ENCODE results near the gene PRKCSH.

Gene PRKCSH

DNA sequence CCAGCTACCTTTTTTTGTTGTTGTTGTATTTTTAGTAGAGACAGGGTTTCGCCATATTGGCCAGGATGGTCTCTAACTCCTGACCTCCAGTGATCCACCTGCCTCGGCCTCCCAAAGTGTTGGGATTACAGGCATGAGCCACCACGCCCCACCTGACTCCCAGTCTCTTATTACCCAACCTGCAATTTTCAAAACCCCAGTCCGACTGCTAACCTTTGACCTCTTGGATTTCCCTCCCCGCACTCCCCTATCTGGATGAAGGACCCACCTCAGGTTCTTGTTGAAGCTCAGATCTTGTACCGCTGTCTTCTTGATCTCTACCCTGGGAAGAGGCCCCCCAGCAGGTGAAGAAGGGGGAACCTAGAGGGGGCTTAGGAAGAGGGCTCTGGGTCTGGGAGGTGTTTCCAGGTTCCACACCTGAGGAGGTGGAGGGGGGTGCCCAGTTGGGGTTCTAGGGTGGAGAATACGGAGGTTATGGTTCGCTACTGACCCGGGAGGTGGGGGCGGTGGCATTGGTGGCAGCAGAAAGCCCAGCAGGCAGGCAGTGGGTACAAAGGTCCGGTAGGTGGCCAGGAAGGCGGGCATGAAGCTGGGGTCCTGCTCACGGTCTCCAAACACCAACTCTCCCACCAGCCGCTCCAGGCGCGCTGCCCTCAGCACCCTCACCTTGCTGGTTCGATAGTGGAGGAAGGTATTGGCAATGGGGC is 18.9 kb upstream of the PRKCSH start:
- Histone ChIP-seq H4K8ac (ENCODE audit: low read depth, low read length) (no peak overlapping the region), H2BK12ac (ENCODE audit: low read length) (no peak overlapping the region), H2BK5ac (ENCODE audit: low read length) (no peak overlapping the region), H3K4ac (ENCODE audit: low read length) (no peak overlapping the region), H3K79me1 (ENCODE audit: low read depth, low read length) (no peaks in the 10 kb centered on the region), H3K36me3 (replicated peaks in 1 of 2; ENCODE audit: control insufficient read depth in 2 of 2, insufficient read depth in 2 of 2, low read length in 2 of 2) (no peaks in the 10 kb centered on the region), H2AK5ac (ENCODE audit: low read depth, low read length) (peak overlapping the region; percentile 32), H3K9me3 (replicated peaks in 1 of 2; ENCODE audit: control insufficient read depth in 2 of 2, insufficient read depth in 1 of 2, low read depth in 1 of 2, low read length in 2 of 2) (peaks cover 0 to 8% of the 10 kb centered on the region in 2 donors), H2BK120ac (ENCODE audit: low read depth, low read length) (no peak overlapping the region), H3K9ac (ENCODE audit: low read depth, low read length, poor library complexity) (peak overlapping the region; percentile 30), H2BK15ac (ENCODE audit: low read length) (peak overlapping the region; percentile 27), H3K27me3 (ENCODE audit: control insufficient read depth in 3 of 3, insufficient read depth in 3 of 3, low read depth in 1 of 3, low read length in 3 of 3) (peaks cover 23 to 51% (median 48%) of the 10 kb centered on the region in 3 experiments), H2AFZ (ENCODE audit: low read length) (no peak overlapping the region), H3K4me1 (ENCODE audit: control insufficient read depth in 2 of 2, insufficient read depth in 1 of 2, low read depth in 1 of 2, low read length in 2 of 2) (peaks cover 13 to 15% of the 10 kb centered on the region in 2 donors), H3K18ac (ENCODE audit: low read length) (no peak overlapping the region), H3K23ac (ENCODE audit: low read depth, low read length, poor library complexity) (peak overlapping the region; percentile 68), H3K27ac (replicated peaks; ENCODE audit: low read length) (no peak overlapping the region), H4K91ac (ENCODE audit: low read depth, low read length, poor library complexity) (no peak overlapping the region), H3K14ac (ENCODE audit: low read length) (no peak overlapping the region), H3K4me2 (ENCODE audit: insufficient read depth, low read length, poor library complexity, severe bottlenecking) (no peak overlapping the region), H3K4me3 (ENCODE audit: low read length in 2 of 2) (no peak overlapping the region)
- no peak for DNase-seq (ENCODE audit: low spot score)
- WGBS, 2 donors (ENCODE audit: extremely low coverage in 2 of 2, insufficient read length in 2 of 2, insufficient replicate concordance in 1 of 2): no CpG with 5 or more reads among the region's 17 CpGs

DNA sequence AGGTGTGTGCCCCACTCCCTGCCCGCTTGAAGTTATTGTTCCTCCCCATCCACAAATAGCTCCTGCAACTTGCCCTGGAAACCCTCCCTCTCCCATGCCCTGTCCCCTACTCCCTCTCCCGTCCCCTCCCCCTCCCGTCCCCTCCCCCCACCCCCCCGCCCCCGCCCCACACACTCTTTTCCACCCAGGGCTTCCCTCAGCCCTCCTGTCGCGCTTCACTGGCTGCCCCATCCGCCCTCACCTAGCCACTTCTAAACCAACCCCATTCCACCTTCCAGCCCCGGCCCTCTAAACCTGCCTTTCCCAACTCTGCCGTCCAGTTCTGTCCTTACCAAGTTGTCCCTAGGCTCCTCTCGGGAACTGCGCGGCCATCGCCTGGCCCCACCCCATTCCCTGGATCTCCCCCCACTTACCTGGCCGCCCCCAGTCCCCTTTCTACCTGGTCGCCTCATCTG is 17.3 kb upstream of the PRKCSH start:
- no peak overlapping the region for H4K8ac ChIP-seq (ENCODE audit: low read depth, low read length)
- peaks cover 9 to 13% of the 10 kb centered on the region in 2 donors for H3K9me3 ChIP-seq (replicated peaks in 1 of 2; ENCODE audit: control insufficient read depth in 2 of 2, insufficient read depth in 1 of 2, low read depth in 1 of 2, low read length in 2 of 2)
- no peaks in the 10 kb centered on the region for H3K79me1 ChIP-seq (ENCODE audit: low read depth, low read length)
- H3K27me3 ChIP-seq (ENCODE audit: control insufficient read depth in 3 of 3, insufficient read depth in 3 of 3, low read depth in 1 of 3, low read length in 3 of 3): peaks cover 38 to 67% (median 64%) of the 10 kb centered on the region in 3 experiments
- H2BK15ac ChIP-seq (ENCODE audit: low read length): no peak overlapping the region
- DNase-seq (ENCODE audit: low spot score): no peak
- no peak overlapping the region for H3K4ac ChIP-seq (ENCODE audit: low read length)
- no CpG with 5 or more reads among the region's 16 CpGs for WGBS, 2 donors (ENCODE audit: extremely low coverage in 2 of 2, insufficient read length in 2 of 2, insufficient replicate concordance in 1 of 2)
- H3K4me2 ChIP-seq (ENCODE audit: insufficient read depth, low read length, poor library complexity, severe bottlenecking): peak overlapping the region; percentile 84
- no peak overlapping the region for H3K14ac ChIP-seq (ENCODE audit: low read length)
- H3K4me1 ChIP-seq (ENCODE audit: control insufficient read depth in 2 of 2, insufficient read depth in 1 of 2, low read depth in 1 of 2, low read length in 2 of 2): peaks cover 13 to 16% of the 10 kb centered on the region in 2 donors
- no peak overlapping the region for H3K27ac ChIP-seq (replicated peaks; ENCODE audit: low read length)
- H2BK5ac ChIP-seq (ENCODE audit: low read length): no peak overlapping the region
- no peaks in the 10 kb centered on the region for H3K36me3 ChIP-seq (replicated peaks in 1 of 2; ENCODE audit: control insufficient read depth in 2 of 2, insufficient read depth in 2 of 2, low read length in 2 of 2)
- peak overlapping the region; percentile 57 for H3K18ac ChIP-seq (ENCODE audit: low read length)
- peak overlapping the region; percentile 77 for H3K9ac ChIP-seq (ENCODE audit: low read depth, low read length, poor library complexity)
- H2AFZ ChIP-seq (ENCODE audit: low read length): peak overlapping the region; percentile 75
- H4K91ac ChIP-seq (ENCODE audit: low read depth, low read length, poor library complexity): no peak overlapping the region
- H3K23ac ChIP-seq (ENCODE audit: low read depth, low read length, poor library complexity): peak overlapping the region; percentile 44
- no peak overlapping the region for H2BK12ac ChIP-seq (ENCODE audit: low read length)
- H3K4me3 ChIP-seq (ENCODE audit: low read length in 2 of 2): peak overlapping the region in 1 of 2 donors; percentile 72
- H2BK120ac ChIP-seq (ENCODE audit: low read depth, low read length): no peak overlapping the region
- no peak overlapping the region for H2AK5ac ChIP-seq (ENCODE audit: low read depth, low read length)

GRCh38 chr19:11418549-11419506 is 16.6 kb upstream of the PRKCSH start, which contains the start of gene RGL3:
Gene RGL3, minus strand, starts transcription at chr19:11419314. Its CDS starts 36 bp downstream, at chr19:11419278.
- Histone ChIP-seq H3K27me3 (ENCODE audit: control insufficient read depth in 3 of 3, insufficient read depth in 3 of 3, low read depth in 1 of 3, low read length in 3 of 3) (peaks cover 43 to 72% (median 71%) of the 10 kb centered on the region in 3 experiments), H3K4me1 (ENCODE audit: control insufficient read depth in 2 of 2, insufficient read depth in 1 of 2, low read depth in 1 of 2, low read length in 2 of 2) (peaks cover 13 to 16% of the 10 kb centered on the region in 2 donors), H2BK15ac (ENCODE audit: low read length) (peak within 1 kb of the TSS; percentile 15), H2AK5ac (ENCODE audit: low read depth, low read length) (no peak within 1 kb of the TSS), H3K79me1 (ENCODE audit: low read depth, low read length) (no peaks in the 10 kb centered on the region), H3K27ac (replicated peaks; ENCODE audit: low read length) (no peak within 1 kb of the TSS), H2AFZ (ENCODE audit: low read length) (peak within 1 kb of the TSS; percentile 75), H2BK120ac (ENCODE audit: low read depth, low read length) (no peak within 1 kb of the TSS), H3K18ac (ENCODE audit: low read length) (peak within 1 kb of the TSS; percentile 89), H3K9ac (ENCODE audit: low read depth, low read length, poor library complexity) (peak within 1 kb of the TSS; percentile 80), H3K4ac (ENCODE audit: low read length) (no peak within 1 kb of the TSS), H4K91ac (ENCODE audit: low read depth, low read length, poor library complexity) (no peak within 1 kb of the TSS), H3K4me3 (ENCODE audit: low read length in 2 of 2) (peak within 1 kb of the TSS; percentile 35 to 72), H2BK12ac (ENCODE audit: low read length) (no peak within 1 kb of the TSS), H3K4me2 (ENCODE audit: insufficient read depth, low read length, poor library complexity, severe bottlenecking) (peak within 1 kb of the TSS; percentile 84), H3K14ac (ENCODE audit: low read length) (peak within 1 kb of the TSS; percentile 4), H3K36me3 (replicated peaks in 1 of 2; ENCODE audit: control insufficient read depth in 2 of 2, insufficient read depth in 2 of 2, low read length in 2 of 2) (no peaks in the 10 kb centered on the region), H3K23ac (ENCODE audit: low read depth, low read length, poor library complexity) (peak within 1 kb of the TSS; percentile 44), H2BK5ac (ENCODE audit: low read length) (no peak within 1 kb of the TSS), H4K8ac (ENCODE audit: low read depth, low read length) (no peak within 1 kb of the TSS), H3K9me3 (replicated peaks in 1 of 2; ENCODE audit: control insufficient read depth in 2 of 2, insufficient read depth in 1 of 2, low read depth in 1 of 2, low read length in 2 of 2) (peaks cover 13 to 14% of the 10 kb centered on the region in 2 donors)
- no CpG with 5 or more reads among the region's 72 CpGs for WGBS, 2 donors (ENCODE audit: extremely low coverage in 2 of 2, insufficient read length in 2 of 2, insufficient replicate concordance in 1 of 2)
- no peak for DNase-seq (ENCODE audit: low spot score)
